GM12878 (cell line): ENCODE results near the gene SIMC1. TPM values are rescaled to one million over a fixed set of nuclear protein-coding genes. Genes with fewer than 3 reads are reported as not detected.
"Not testable (repeated sequence)": the region's sequence is repeated elsewhere in the genome, so short reads cannot be mapped to it uniquely, and the experiment has no call there.

Experiments used
- ATAC-seq: fragments of 200-7000 bp; cut with Tn5 transposase; 3 replicates; pipeline ENCODE4 v1.9.1; 2020; ENCODE audit warnings: mild to moderate bottlenecking, moderate library complexity
- BruUV-seq: library from RNA; stranded (reverse); fragments of 400-500 nt; replicated peaks from 2 replicates; lab custom pipeline; 2021; lab: Mats Ljungman, UMichigan
- CTCF ChIA-PET: fragments of 300-600 bp; sonication (Branson Sonifier 250); formaldehyde crosslinking; extraction: SDS; loops from one replicate; lab custom pipeline; 2021; ENCODE audit warnings: inconsistent platforms; lab: Yijun Ruan, JAX
- POLR2A ChIA-PET: fragments of 350-600 bp; formaldehyde crosslinking; extraction: SDS; loops from one replicate; lab custom pipeline; 2021; ENCODE audit warnings: inconsistent platforms; lab: Charles Lee
- RAD21 ChIA-PET: fragments of 300-600 bp; sonication (Branson Sonifier 250); formaldehyde crosslinking; loops from one replicate; lab custom pipeline; 2023; ENCODE audit warnings: antibody characterized with exemption; ENCODE audit not compliant: unreplicated experiment; lab: Charles Lee
- SMC1A ChIA-PET: fragments of 300-600 bp; sonication (Branson Sonifier 250); formaldehyde crosslinking; loops from one replicate; lab custom pipeline; 2023; ENCODE audit not compliant: unreplicated experiment, uncharacterized antibody; lab: Charles Lee
- DNase-seq: peaks from one replicate; pipeline ENCODE4 v3.0.0-alpha.2; 2011; ENCODE audit warnings: low read depth, low spot score
- FAIRE-seq: peaks from 3 replicates; lab custom pipeline; 2011; peaks lifted over from hg19 to GRCh38; lab: Jason Lieb, UNC
- H2AFZ ChIP-seq: 2 replicates; pipeline ENCODE4 v1.6.0; 2011; ENCODE audit warnings: low read depth, low read length, control low read depth; ENCODE audit not compliant: control insufficient read depth
- H3K27ac ChIP-seq: 2 replicates; pipeline ENCODE4 v1.5.1; 2011; ENCODE audit warnings: control low read depth; ENCODE audit not compliant: control insufficient read depth, insufficient read depth
- H3K27me3 ChIP-seq, 2 experiments: replicated peaks in 1 of 2; 2 replicates each; pipeline versions ENCODE4 v1.6.0 to v1.6.1; 2011; ENCODE audit warnings: low read length in 1 of 2; ENCODE audit not compliant: control insufficient read depth in 2 of 2, insufficient read depth in 2 of 2
- H3K36me3 ChIP-seq, 2 experiments: 2 replicates each; pipeline ENCODE4 v1.5.1; 2011; ENCODE audit warnings: low read length in 1 of 2; ENCODE audit not compliant: control insufficient read depth in 2 of 2, insufficient read depth in 2 of 2
- H3K4me1 ChIP-seq: 2 replicates; pipeline ENCODE4 v1.6.1; 2011; ENCODE audit warnings: mild to moderate bottlenecking, low read length, moderate library complexity, mixed read lengths; ENCODE audit not compliant: control insufficient read depth, insufficient read depth
- H3K4me2 ChIP-seq: 2 replicates; pipeline ENCODE4 v1.6.0; 2011; ENCODE audit warnings: control low read depth; ENCODE audit not compliant: control insufficient read depth, insufficient read depth
- H3K4me3 ChIP-seq: fragments of 200-600 bp; sonication (generic); 2 replicates; pipeline ENCODE4 v1.5.1; 2016
- H3K79me2 ChIP-seq: 2 replicates; pipeline ENCODE4 v1.6.0; 2011; ENCODE audit warnings: low read length; ENCODE audit not compliant: control insufficient read depth, insufficient read depth
- H3K9ac ChIP-seq: 2 replicates; pipeline ENCODE4 v1.8.0; 2011; ENCODE audit warnings: low read length, control low read depth, mixed read lengths; ENCODE audit not compliant: control insufficient read depth, insufficient read depth
- H3K9me3 ChIP-seq: replicated peaks from 3 replicates; pipeline ENCODE4 v1.5.1; 2011; ENCODE audit warnings: mild to moderate bottlenecking, low read length; ENCODE audit not compliant: control insufficient read depth, insufficient read depth
- H4K20me1 ChIP-seq: 2 replicates; pipeline ENCODE4 v1.6.0; 2011; ENCODE audit not compliant: control insufficient read depth, insufficient read depth
- WGBS: methylation state at CpG from one replicate; pipeline ENCODE4 v1.1.6; 2016; ENCODE audit warnings: low lambda C conversion rate; ENCODE audit not compliant: insufficient replicate concordance, insufficient coverage; ENCODE audit errors: missing lambda C conversion rate; 5-methylcytosine and 5-hydroxymethylcytosine counted together
- in situ Hi-C: fragments of 300-500 bp; cut with MboI; formaldehyde crosslinking; loops from 9 replicates; pipeline ENCODE4 v1.14.3; 2018; ENCODE audit warnings: mixed read lengths
- intact Hi-C: fragments of 100-400 bp; cut with micrococcal nuclease; formaldehyde crosslinking; loops from one replicate; pipeline ENCODE4 v1.14.2; 2022; ENCODE audit not compliant: unreplicated experiment
- polyA plus RNA-seq, 11 experiments: library from polyadenylated mRNA; depleted of rRNA in 4 of 11; unstranded in 6 of 11; stranded (reverse) in 5 of 11; fragments of >200 nt; fragmentation: Nextera tagmentation in 4 of 11; fragmentation: Illumina TruSeq in 1 of 11; extraction: Ambion mirVana in 4 of 11; extraction: Trizol in 1 of 11; gene quantifications; 1 replicate in 1 of 11; 2 replicates in 10 of 11; pipeline versions ENCODE4 v1.2.1 to v1.2.3, GENCODE V29; 2011 to 2016; ENCODE audit warnings: inconsistent platforms in 2 of 11, missing spikeins in 2 of 11, low read depth in 1 of 11
- total RNA-seq, 4 experiments: library from RNA; depleted of rRNA in 3 of 4; stranded (reverse); fragments of >200 nt in 3 of 4; fragmentation: Illumina TruSeq in 1 of 4; extraction: Trizol in 1 of 4; gene quantifications; 2 replicates each; pipeline versions ENCODE4 v1.2.1 to v1.2.3, GENCODE V29; 2013 to 2021

SIMC1 gene
- total and polyA plus RNA-seq, 10 of the 15 experiments (the other 5 are each of a cell fraction or from before 2014, with no cell fraction given) = 3.0 to 16.5 (median 10.4) TPM

- SMC1A ChIA-PET, H4K20me1 ChIP-seq, H3K4me3 ChIP-seq, CTCF ChIA-PET, POLR2A ChIA-PET, DNase-seq, H3K4me2 ChIP-seq, intact Hi-C loops, H3K4me1 ChIP-seq, H3K27me3 ChIP-seq, H2AFZ ChIP-seq, H3K79me2 ChIP-seq, RAD21 ChIA-PET, FAIRE-seq, H3K27ac ChIP-seq, ATAC-seq, H3K9me3 ChIP-seq, BruUV-seq, H3K9ac ChIP-seq, in situ Hi-C loops, H3K36me3 ChIP-seq: not testable (repeated sequence)
- 73% methylated on average over 1 of the region's 1 CpG for WGBS
Observed at GRCh38 chr5:176228358-176228757, 9.9 kb upstream of the SIMC1 start.

- POLR2A ChIA-PET, DNase-seq, H3K79me2 ChIP-seq, H3K27me3 ChIP-seq, H3K4me2 ChIP-seq, H3K9ac ChIP-seq, H4K20me1 ChIP-seq, H3K27ac ChIP-seq, CTCF ChIA-PET, FAIRE-seq, H2AFZ ChIP-seq, in situ Hi-C loops, BruUV-seq, H3K36me3 ChIP-seq, intact Hi-C loops, RAD21 ChIA-PET, H3K9me3 ChIP-seq, H3K4me1 ChIP-seq, ATAC-seq, SMC1A ChIA-PET, H3K4me3 ChIP-seq: not testable (repeated sequence)
- no CpG with 5 or more reads among the region's 5 CpGs for WGBS
Observed at GRCh38 chr5:176233253-176233652, 5.0 kb upstream of the SIMC1 start.
